Stomach (tissue), 9 donors: ENCODE results near the gene SMIM1. TPM values are rescaled to one million over a fixed set of nuclear protein-coding genes. Genes with fewer than 3 reads are reported as not detected.
A peak's percentile ranks its signal among the peaks of the same experiment; 100 is the strongest.

Experiments
- DNase-seq, 2 donors: peaks; one replicate each; pipeline versions ENCODE4 v3.0.0 to v3.0.0-alpha.2; 2013 to 2019
- H3K27ac ChIP-seq, 5 donors: fragments of 200-600 bp in 4 of 5; sonication (generic) in 4 of 5; one replicate each; pipeline ENCODE4 v1.5.1; 2013 to 2019; ENCODE audit warnings: mild to moderate bottlenecking in 1 of 5, moderate library complexity in 1 of 5
- H3K27me3 ChIP-seq, 3 donors: fragments of 200-600 bp; sonication (generic); one replicate each; pipeline ENCODE4 v1.5.1; 2017 to 2019; ENCODE audit warnings: mixed run types in 1 of 3
- H3K36me3 ChIP-seq, 4 donors: fragments of 200-600 bp; sonication (generic); 1 replicate in 3 of 4; 2 replicates in 1 of 4; pipeline ENCODE4 v1.5.1; 2016 to 2019
- H3K4me1 ChIP-seq, 4 donors: fragments of 200-600 bp; sonication (generic); one replicate each; pipeline ENCODE4 v1.5.1; 2016 to 2019
- H3K4me3 ChIP-seq, 4 donors: fragments of 200-600 bp; sonication (generic) in 3 of 4; one replicate each; pipeline ENCODE4 v1.5.1; 2016 to 2019; ENCODE audit warnings: mild to moderate bottlenecking in 1 of 4
- H3K9me3 ChIP-seq, 4 donors: fragments of 200-600 bp; sonication (generic); one replicate each; pipeline ENCODE4 v1.5.1; 2016 to 2019
- EP300 ChIP-seq: sonication (generic); formaldehyde crosslinking; IDR thresholded peaks from one replicate; pipeline ENCODE4 v1.6.1; 2017; ENCODE audit warnings: antibody characterized with exemption
- POLR2A ChIP-seq, 4 donors: fragments of 450-650 bp; IDR thresholded peaks; one replicate each; pipeline ENCODE4 v1.6.1; 2016; ENCODE audit warnings: antibody characterized with exemption in 4 of 4, control low read depth in 2 of 4, mild to moderate bottlenecking in 1 of 4, moderate library complexity in 1 of 4
- POLR2AphosphoS5 ChIP-seq, 3 donors: sonication (generic); formaldehyde crosslinking; IDR thresholded peaks; one replicate each; pipeline ENCODE4 v1.6.1; 2016; ENCODE audit warnings: antibody characterized with exemption in 3 of 3
- WGBS, 5 donors: extraction: QIAGEN DNeasy Blood & Tissue Kit in 3 of 5; methylation state at CpG; one replicate each; pipeline versions ENCODE4 v1.1.5 to v1.1.7; 2013 to 2018; 5-methylcytosine and 5-hydroxymethylcytosine counted together
- intact Hi-C: fragments of 100-400 bp; cut with DNase I; formaldehyde crosslinking; loops from one replicate; pipeline ENCODE4 v1.15.1; 2023; ENCODE audit warnings: low total_unique reads
- polyA plus RNA-seq, 3 donors: library from polyadenylated mRNA; stranded (reverse); fragments of 200-250 nt; gene quantifications; one replicate each; pipeline ENCODE4 v1.2.3, GENCODE V29; 2013
- total RNA-seq, 5 donors: library from RNA; depleted of rRNA; stranded (reverse); fragments of >200 nt; gene quantifications; one replicate each; pipeline versions ENCODE4 v1.1.0 to v1.2.3, GENCODE V29; 2014 to 2016
- TF ChIP-seq, protein P1 (sequence below), 7 experiments: fragments of 450-650 bp in 4 of 7; fragments of 200-600 bp in 3 of 7; sonication (generic) in 3 of 7; IDR thresholded peaks; one replicate each; pipeline ENCODE4 v1.5.1; 2016 to 2019; ENCODE audit warnings: antibody characterized with exemption in 7 of 7, control low read depth in 2 of 7, mild to moderate bottlenecking in 1 of 7
- donor health status: healthy with polysubstance abuse.
- donor health status: Bipolar disorder and iron deficiency.
- donor health status: healthy.

SMIM1 gene
- total and polyA plus RNA-seq, 8 donors: 7.3 to 26.5 (median 12.5) TPM; not detected in 5

DNA sequence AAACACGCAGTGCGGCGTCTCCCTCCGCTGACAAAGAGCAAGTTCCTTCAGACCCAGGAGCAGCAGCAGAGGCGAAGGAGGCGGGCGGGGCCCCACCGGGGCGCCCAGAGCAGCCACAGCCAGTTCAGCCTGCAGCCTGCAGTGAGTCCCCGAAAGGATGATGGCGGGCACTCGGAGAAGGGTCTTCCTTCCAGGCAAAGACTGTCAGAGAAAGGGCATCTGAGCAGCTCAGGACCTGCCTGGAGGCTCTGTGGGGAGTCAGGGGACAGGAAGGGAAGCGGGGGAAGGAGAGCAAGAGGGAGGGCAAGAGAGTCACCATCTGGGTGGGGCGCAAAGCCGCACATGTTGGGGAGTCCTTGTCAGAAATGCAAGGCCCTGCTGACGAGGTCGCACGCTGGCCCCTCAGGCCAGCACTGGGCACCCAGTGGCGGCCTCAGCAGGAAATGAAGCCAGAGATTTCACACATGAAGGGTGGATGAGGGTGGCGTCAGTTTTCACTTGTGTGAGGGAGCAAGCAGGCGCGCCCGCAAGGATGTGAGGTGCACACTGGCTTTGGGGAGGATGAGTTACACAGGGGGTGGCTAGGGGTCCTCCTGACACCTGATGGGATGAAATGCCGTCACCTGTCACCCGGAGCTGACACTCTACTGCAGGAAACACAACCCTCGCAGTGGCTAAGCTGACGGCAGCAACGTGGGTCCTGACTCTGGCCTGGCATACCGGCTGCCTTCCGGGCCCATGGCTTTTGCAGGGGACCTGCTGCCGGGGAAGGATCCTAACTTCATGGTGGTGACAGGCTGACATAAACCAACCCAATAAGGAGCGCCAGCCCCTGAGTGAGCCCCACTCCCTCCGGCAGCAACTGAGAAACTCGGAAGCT, 17.1 kb downstream of the SMIM1 start:
- no peak overlapping the region for H3K4me3 ChIP-seq
- intact Hi-C loops: no loop called here
- peaks cover 22 to 66% (median 43%) of the 10 kb centered on the region in 4 donors for H3K4me1 ChIP-seq
- no peak overlapping the region for H3K27ac ChIP-seq
- H3K36me3 ChIP-seq: peaks cover 24 to 75% (median 68%) of the 10 kb centered on the region in 4 donors
- no peaks in the 10 kb centered on the region for H3K27me3 ChIP-seq
- H3K9me3 ChIP-seq: no peaks in the 10 kb centered on the region
- no peak for DNase-seq
- no peak for TF ChIP-seq EP300
- TF ChIP-seq POLR2AphosphoS5 (IDR thresholded peaks at IDR 0.05): no peak
- TF ChIP-seq, protein P1, sequence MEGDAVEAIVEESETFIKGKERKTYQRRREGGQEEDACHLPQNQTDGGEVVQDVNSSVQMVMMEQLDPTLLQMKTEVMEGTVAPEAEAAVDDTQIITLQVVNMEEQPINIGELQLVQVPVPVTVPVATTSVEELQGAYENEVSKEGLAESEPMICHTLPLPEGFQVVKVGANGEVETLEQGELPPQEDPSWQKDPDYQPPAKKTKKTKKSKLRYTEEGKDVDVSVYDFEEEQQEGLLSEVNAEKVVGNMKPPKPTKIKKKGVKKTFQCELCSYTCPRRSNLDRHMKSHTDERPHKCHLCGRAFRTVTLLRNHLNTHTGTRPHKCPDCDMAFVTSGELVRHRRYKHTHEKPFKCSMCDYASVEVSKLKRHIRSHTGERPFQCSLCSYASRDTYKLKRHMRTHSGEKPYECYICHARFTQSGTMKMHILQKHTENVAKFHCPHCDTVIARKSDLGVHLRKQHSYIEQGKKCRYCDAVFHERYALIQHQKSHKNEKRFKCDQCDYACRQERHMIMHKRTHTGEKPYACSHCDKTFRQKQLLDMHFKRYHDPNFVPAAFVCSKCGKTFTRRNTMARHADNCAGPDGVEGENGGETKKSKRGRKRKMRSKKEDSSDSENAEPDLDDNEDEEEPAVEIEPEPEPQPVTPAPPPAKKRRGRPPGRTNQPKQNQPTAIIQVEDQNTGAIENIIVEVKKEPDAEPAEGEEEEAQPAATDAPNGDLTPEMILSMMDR (IDR thresholded peaks at IDR 0.05): no peak
- TF ChIP-seq POLR2A (IDR thresholded peaks at IDR 0.05): no peak
- 85 to 88% (median 87%) methylated on average over 30 to 34 of the region's 34 CpGs for WGBS, 5 donors

DNA sequence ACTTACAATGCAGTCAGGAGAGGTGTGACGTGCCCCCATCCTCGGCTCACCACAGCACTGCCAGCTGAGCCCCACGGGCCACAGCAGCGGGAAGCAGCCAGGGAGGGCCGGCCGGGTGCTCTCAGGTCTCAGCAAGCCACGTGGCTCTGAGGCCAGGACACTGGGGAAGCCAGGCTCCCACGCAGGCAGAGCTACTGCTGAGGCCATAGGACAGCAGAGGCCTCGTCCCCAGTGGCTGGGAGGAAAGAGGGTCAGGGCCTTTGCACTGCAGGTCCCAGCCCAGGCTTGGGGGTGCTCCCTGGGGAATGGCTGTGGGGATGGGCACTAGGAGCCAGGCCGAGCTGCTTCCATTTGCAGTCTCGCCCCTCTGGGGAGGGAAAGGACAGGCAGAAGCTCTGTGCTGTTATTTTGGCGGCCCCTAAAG, 18.0 kb downstream of the SMIM1 start:
- Histone ChIP-seq H3K9me3 (no peaks in the 10 kb centered on the region), H3K27me3 (no peaks in the 10 kb centered on the region), H3K4me3 (no peak overlapping the region), H3K27ac (no peak overlapping the region), H3K36me3 (peaks cover 16 to 66% (median 59%) of the 10 kb centered on the region in 4 donors), H3K4me1 (peaks cover 31 to 75% (median 51%) of the 10 kb centered on the region in 4 donors)
- 58 to 81% (median 79%) methylated on average over 4 to 12 of the region's 12 CpGs for WGBS, 5 donors
- TF ChIP-seq POLR2A (IDR thresholded peaks at IDR 0.05) (no peak), POLR2AphosphoS5 (IDR thresholded peaks at IDR 0.05) (no peak), EP300 (no peak)
- TF ChIP-seq, protein P1 (IDR thresholded peaks at IDR 0.05): no peak
- intact Hi-C loops: no loop called here
- no peak for DNase-seq

GRCh38 chr1:3790952-3791351, 18.4 kb downstream of the SMIM1 start:
- no peak for DNase-seq
- Histone ChIP-seq H3K27me3 (no peaks in the 10 kb centered on the region), H3K4me1 (peaks cover 32 to 79% (median 55%) of the 10 kb centered on the region in 4 donors), H3K27ac (no peak overlapping the region), H3K36me3 (peaks cover 11 to 62% (median 55%) of the 10 kb centered on the region in 4 donors), H3K4me3 (no peak overlapping the region), H3K9me3 (no peaks in the 10 kb centered on the region)
- TF ChIP-seq, protein P1 (IDR thresholded peaks at IDR 0.05): no peak
- no peak for TF ChIP-seq EP300
- intact Hi-C loops: no loop called here
- 85 to 91% (median 89%) methylated on average over 15 to 18 of the region's 18 CpGs for WGBS, 5 donors

GRCh38 chr1:3795453-3796214, 23.1 kb downstream of the SMIM1 start:
- Histone ChIP-seq H3K27me3 (peaks cover 0 to 9% (median 4%) of the 10 kb centered on the region in 3 donors), H3K4me1 (peaks cover 32 to 62% (median 47%) of the 10 kb centered on the region in 4 donors), H3K36me3 (peaks cover 0 to 17% (median 13%) of the 10 kb centered on the region in 4 donors), H3K27ac (peak overlapping the region; percentile 46 to 86 (median 69)), H3K4me3 (peak overlapping the region; percentile 95 to 99 (median 97)), H3K9me3 (no peaks in the 10 kb centered on the region)
- 2 to 7% (median 4%) methylated on average over 21 to 53 of the region's 53 CpGs for WGBS, 5 donors
- intact Hi-C loops: no loop called here
- DNase-seq: peak in 1 of 2 donors; percentile 30
- TF ChIP-seq EP300 (no peak), POLR2A (IDR thresholded peaks at IDR 0.05) (no peak), POLR2AphosphoS5 (IDR thresholded peaks at IDR 0.05) (no peak)
- TF ChIP-seq, protein P1 (IDR thresholded peaks at IDR 0.05): no peak
